Loucy (cell line): ENCODE results near the gene CDK6.

Experiments
- H2AFZ ChIP-seq: fragments of 200-600 bp; sonication (generic); 2 replicates; pipeline ENCODE4 v1.6.0; 2016; ENCODE audit warnings: antibody characterized with exemption, mild to moderate bottlenecking, low read length, moderate library complexity
- H3F3A ChIP-seq: fragments of 200-600 bp; 2 replicates; pipeline ENCODE4 v1.6.0; 2016; ENCODE audit warnings: antibody characterized with exemption, low read depth, mild to moderate bottlenecking
- H3K27me3 ChIP-seq: fragments of 200-600 bp; sonication (generic); 2 replicates; pipeline ENCODE4 v1.6.1; 2014; ENCODE audit warnings: low read length, mild to moderate bottlenecking; ENCODE audit not compliant: insufficient read depth, poor library complexity, severe bottlenecking
- H3K36me3 ChIP-seq: fragments of 200-600 bp; sonication (generic); 2 replicates; pipeline ENCODE4 v1.6.1; 2016; ENCODE audit warnings: low read length; ENCODE audit not compliant: insufficient read depth
- H3K4me1 ChIP-seq: fragments of 200-600 bp; sonication (generic); 2 replicates; pipeline ENCODE4 v1.5.1; 2014; ENCODE audit warnings: low read length, mild to moderate bottlenecking; ENCODE audit not compliant: insufficient read depth, poor library complexity, severe bottlenecking
- H3K4me2 ChIP-seq: fragments of 200-600 bp; sonication (generic); 2 replicates; pipeline ENCODE4 v1.6.0; 2014; ENCODE audit warnings: antibody characterized with exemption, low read length, low read depth, mild to moderate bottlenecking; ENCODE audit not compliant: poor library complexity, severe bottlenecking
- H3K4me3 ChIP-seq: fragments of 200-600 bp; sonication (generic); 2 replicates; pipeline ENCODE4 v1.5.1; 2014; ENCODE audit warnings: low read length, mild to moderate bottlenecking, mixed read lengths; ENCODE audit not compliant: poor library complexity, severe bottlenecking
- H3K79me2 ChIP-seq: fragments of 200-600 bp; sonication (generic); 2 replicates; pipeline ENCODE4 v1.6.1; 2014; ENCODE audit warnings: low read length; ENCODE audit not compliant: insufficient read depth
- H3K9ac ChIP-seq: fragments of 200-600 bp; sonication (generic); 2 replicates; pipeline ENCODE4 v1.6.0; 2014; ENCODE audit warnings: mild to moderate bottlenecking, low read depth, low read length, moderate library complexity; ENCODE audit not compliant: poor library complexity, severe bottlenecking
- H3K9me2 ChIP-seq: fragments of 200-600 bp; sonication (generic); replicated peaks from 2 replicates; pipeline ENCODE4 v1.6.1; 2016; ENCODE audit warnings: low read depth, low read length, mixed read lengths
- H3K9me3 ChIP-seq: fragments of 200-600 bp; sonication (generic); 2 replicates; pipeline ENCODE4 v1.6.1; 2014; ENCODE audit warnings: mild to moderate bottlenecking, antibody characterized with exemption, low read length, low read depth; ENCODE audit not compliant: insufficient read depth
- H4K20me1 ChIP-seq: fragments of 200-600 bp; sonication (generic); 2 replicates; pipeline ENCODE4 v1.6.0; 2014; ENCODE audit warnings: antibody characterized with exemption, low read length, mild to moderate bottlenecking; ENCODE audit not compliant: insufficient read depth, poor library complexity, severe bottlenecking
- EZH2phosphoT487 ChIP-seq: fragments of 200-600 bp; IDR thresholded peaks from 2 replicates; pipeline ENCODE4 v1.6.1; 2018; ENCODE audit warnings: antibody characterized with exemption, mild to moderate bottlenecking, moderate library complexity, borderline replicate concordance
- TF ChIP-seq, protein P1 (sequence below): fragments of 200-600 bp; sonication (generic); conservative IDR thresholded peaks from 2 replicates; pipeline ENCODE4 v1.5.1; 2014; ENCODE audit warnings: mild to moderate bottlenecking, antibody characterized with exemption, low read length

Gene CDK6

DNA sequence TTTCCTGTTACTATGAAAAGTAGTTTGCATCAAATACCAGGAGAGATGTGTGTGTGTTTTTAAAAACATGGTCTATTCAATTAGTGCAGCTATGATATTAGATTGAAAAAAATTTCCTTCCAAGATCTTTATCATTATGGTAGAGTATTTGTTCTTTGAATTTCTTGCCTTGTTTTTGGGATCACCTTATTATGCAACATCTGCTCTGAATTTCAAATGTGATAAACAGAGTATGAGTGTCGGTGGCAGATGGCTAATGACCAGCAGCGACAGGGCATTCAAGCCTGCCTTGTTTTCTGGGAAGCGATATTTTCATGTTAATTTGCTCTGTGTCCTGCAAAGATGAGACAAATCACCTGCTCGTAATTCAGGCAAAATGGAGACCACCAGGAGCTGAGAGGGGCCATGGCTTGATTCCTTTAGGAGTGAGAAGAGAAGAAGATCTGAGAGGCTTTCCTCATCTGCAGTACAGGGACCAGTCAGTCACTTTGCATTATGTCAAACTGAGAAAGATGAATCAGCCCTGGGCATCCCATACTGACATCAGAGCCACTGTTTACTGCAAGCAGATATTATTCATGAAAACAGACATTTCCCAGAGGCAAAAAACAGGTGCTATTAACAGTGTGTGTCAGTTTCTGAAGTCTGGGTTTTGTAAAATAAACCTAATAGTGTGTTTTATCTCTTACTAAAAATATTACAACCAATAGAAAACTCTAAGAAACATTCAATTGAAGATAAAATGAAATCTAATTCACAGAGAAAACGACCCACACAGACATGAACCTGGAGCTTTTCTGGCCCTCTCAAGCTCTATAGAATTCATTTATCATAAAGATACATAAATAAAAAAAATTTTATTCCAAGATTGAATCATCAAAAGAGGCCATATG, 67.6 kb downstream of the CDK6 start:
- TF ChIP-seq, protein P1, sequence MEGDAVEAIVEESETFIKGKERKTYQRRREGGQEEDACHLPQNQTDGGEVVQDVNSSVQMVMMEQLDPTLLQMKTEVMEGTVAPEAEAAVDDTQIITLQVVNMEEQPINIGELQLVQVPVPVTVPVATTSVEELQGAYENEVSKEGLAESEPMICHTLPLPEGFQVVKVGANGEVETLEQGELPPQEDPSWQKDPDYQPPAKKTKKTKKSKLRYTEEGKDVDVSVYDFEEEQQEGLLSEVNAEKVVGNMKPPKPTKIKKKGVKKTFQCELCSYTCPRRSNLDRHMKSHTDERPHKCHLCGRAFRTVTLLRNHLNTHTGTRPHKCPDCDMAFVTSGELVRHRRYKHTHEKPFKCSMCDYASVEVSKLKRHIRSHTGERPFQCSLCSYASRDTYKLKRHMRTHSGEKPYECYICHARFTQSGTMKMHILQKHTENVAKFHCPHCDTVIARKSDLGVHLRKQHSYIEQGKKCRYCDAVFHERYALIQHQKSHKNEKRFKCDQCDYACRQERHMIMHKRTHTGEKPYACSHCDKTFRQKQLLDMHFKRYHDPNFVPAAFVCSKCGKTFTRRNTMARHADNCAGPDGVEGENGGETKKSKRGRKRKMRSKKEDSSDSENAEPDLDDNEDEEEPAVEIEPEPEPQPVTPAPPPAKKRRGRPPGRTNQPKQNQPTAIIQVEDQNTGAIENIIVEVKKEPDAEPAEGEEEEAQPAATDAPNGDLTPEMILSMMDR: no peak
- no peak for TF ChIP-seq EZH2phosphoT487
- no peak overlapping the region for H3K4me2 ChIP-seq
- no peak overlapping the region for H2AFZ ChIP-seq
- H3K9ac ChIP-seq: no peak overlapping the region
- H3K4me1 ChIP-seq: peaks cover 24% of the 10 kb centered on the region
- peaks cover 99% of the 10 kb centered on the region for H4K20me1 ChIP-seq
- H3K27me3 ChIP-seq: no peaks in the 10 kb centered on the region
- no peaks in the 10 kb centered on the region for H3K9me2 ChIP-seq
- peaks cover 95% of the 10 kb centered on the region for H3K36me3 ChIP-seq
- H3F3A ChIP-seq: peaks cover 4% of the 10 kb centered on the region; the same call in 1 of the 2 replicates
- H3K79me2 ChIP-seq: peaks cover 99% of the 10 kb centered on the region
- no peak overlapping the region for H3K4me3 ChIP-seq
- no peaks in the 10 kb centered on the region for H3K9me3 ChIP-seq

DNA sequence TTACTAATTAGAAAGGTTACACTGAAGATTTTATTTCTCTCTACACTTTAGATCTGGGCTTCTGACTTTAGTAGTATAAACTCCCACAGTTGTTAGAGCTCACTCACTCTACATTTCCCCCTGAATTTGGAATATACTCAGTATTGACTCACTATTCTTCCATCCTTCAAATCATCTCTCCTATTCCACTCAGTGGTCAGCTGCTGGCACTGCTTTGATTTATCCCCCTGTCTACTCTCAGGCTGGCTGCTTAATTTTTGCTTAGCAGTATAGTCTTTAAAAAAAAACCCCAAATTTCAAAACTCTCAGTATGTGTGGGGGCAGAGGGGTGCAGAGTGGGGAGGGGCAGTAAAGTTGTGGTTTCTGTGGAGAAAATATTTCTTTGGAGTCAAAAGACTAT, 68.9 kb downstream of the CDK6 start:
- no peak overlapping the region for H2AFZ ChIP-seq
- H3K4me1 ChIP-seq: peaks cover 32% of the 10 kb centered on the region
- no peaks in the 10 kb centered on the region for H3K9me3 ChIP-seq
- no peak for TF ChIP-seq EZH2phosphoT487
- TF ChIP-seq, protein P1: no peak
- H3K36me3 ChIP-seq: peaks cover 92% of the 10 kb centered on the region
- H3F3A ChIP-seq: peaks cover 3% of the 10 kb centered on the region; the same call in 1 of the 2 replicates
- no peak overlapping the region for H3K4me3 ChIP-seq
- no peak overlapping the region for H3K4me2 ChIP-seq
- H3K27me3 ChIP-seq: no peaks in the 10 kb centered on the region
- H3K79me2 ChIP-seq: peaks cover 99% of the 10 kb centered on the region
- H3K9me2 ChIP-seq: no peaks in the 10 kb centered on the region
- H3K9ac ChIP-seq: no peak overlapping the region
- H4K20me1 ChIP-seq: peaks cover 99% of the 10 kb centered on the region

DNA sequence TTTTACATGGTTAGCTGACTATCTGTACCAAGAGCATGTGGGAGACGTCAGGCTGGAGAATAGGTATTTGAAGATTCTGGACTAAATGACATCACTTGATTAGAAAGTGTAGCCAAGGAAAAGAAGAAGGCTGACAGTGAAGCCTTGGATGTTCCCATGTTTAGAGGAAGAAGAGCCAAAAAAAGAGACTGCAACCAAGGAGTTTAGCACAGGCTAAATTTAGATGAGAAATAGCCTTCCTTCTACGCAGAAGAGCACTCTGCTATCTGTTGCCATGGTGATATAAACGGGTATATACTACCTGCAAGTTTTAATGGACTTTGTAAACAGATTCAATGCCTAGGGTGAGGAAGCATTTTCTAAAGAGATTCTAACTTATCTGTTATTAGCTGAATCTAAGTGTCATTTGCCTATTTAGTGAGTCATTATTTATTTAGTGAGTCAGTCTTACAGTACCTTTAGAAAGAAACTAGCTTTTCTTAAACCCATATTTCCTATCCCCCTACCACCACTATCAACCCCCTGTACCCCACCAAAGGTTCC, 69.8 kb downstream of the CDK6 start:
- Histone ChIP-seq H3K4me2 (no peak overlapping the region), H3K4me1 (peaks cover 40% of the 10 kb centered on the region), H3K9me2 (no peaks in the 10 kb centered on the region), H3K9me3 (no peaks in the 10 kb centered on the region), H3F3A (no peaks in the 10 kb centered on the region; the same call in 1 of the 2 replicates), H4K20me1 (peaks cover 99% of the 10 kb centered on the region), H3K27me3 (no peaks in the 10 kb centered on the region), H3K9ac (no peak overlapping the region), H2AFZ (no peak overlapping the region), H3K79me2 (peaks cover 99% of the 10 kb centered on the region), H3K4me3 (no peak overlapping the region), H3K36me3 (peaks cover 90% of the 10 kb centered on the region)
- TF ChIP-seq EZH2phosphoT487: no peak
- TF ChIP-seq, protein P1: no peak
